Islet precursor cell (in vitro differentiated cells): ENCODE results near the gene RAD51B.
"Not testable (repeated sequence)": the region's sequence is repeated elsewhere in the genome, so short reads cannot be mapped to it uniquely, and the experiment has no call there.

ENCODE experiments used
- DNase-seq: peaks from one replicate; pipeline ENCODE4 v3.0.0-alpha.2; 2018

Gene RAD51B

DNA sequence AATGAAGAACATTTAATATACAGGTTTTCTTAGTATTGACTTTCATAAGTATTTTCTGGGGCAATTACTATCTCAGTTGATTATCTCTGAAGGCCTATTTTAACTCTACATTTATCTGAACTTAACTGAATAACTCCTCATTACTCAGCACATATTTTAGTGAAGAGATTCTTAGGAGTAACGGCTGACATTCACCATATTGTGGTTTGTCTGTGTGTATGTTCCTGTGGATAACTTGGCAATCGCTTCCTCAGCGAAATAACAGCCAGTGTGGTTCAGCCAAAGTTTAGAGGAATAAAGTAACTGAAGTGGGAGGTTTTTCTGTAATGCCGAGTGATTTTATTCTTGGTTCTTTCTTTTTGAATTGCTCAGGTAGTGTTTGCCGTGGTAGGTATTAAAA is 168.0 kb downstream of the RAD51B start:
- no peak for DNase-seq

DNA sequence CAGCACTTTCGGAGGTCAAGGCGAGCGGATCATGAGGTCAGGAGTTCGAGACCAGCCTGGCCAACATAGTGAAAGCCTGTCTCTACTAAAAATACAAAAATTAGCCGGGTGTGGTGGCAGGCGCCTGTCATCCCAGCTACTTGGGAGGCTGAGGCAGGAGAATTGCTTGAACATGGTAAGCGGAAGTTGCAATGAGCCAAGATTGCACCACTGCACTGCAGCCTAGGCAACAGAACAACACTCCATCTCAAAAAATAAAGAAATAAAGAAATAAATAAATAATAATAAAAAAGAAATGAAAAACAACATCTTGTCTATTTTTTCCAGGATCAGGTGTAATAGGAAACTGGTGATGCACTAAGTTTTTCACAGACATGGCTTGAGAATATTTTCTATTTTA is 168.6 kb downstream of the RAD51B start:
- DNase-seq, result not testable (repeated sequence)

DNA sequence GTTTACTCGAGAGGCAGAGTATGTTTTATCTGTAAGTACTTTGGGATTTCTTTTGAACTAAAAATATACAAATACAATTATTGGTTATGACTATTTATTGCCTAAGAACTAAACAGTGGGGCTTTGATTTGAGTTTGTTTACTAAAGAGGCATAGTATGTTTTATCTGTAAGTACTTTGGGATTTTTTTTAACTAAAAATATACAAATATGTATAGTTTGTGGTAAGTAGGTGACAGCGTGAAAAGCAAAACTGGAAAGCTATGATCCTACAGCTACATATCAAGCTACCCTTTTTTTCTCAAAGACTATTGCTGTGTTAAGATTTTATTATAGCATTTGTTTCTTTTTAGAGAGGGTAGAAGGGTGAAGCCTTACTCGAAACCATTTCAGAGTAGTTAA is 171.0 kb downstream of the RAD51B start:
- DNase-seq, result no peak

- DNase-seq, result no peak
Observed at GRCh38 chr14:67994531-67994930, 175.0 kb downstream of the RAD51B start.

DNA sequence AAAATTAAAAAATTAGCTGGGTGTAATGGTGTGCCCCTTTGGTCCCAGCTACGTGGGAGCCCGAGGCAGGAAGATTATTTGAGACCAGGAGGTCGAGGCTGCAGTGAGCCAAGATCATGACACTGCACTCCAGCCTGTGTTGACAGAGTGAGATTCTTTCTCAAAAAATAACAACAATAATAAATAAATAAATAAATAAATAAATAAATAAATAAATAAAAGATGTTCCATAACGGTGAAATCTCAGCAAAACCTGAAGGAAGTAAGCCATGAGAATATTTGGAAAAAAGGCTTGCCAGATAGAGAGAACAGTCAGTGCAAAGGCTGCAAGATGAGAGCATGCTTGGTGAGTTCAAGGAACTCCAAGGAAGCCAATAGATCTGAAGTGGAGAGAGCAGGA is 176.7 kb downstream of the RAD51B start:
- DNase-seq, result no peak

- no peak for DNase-seq
Observed at GRCh38 chr14:67998834-67999233, 179.3 kb downstream of the RAD51B start.

DNA sequence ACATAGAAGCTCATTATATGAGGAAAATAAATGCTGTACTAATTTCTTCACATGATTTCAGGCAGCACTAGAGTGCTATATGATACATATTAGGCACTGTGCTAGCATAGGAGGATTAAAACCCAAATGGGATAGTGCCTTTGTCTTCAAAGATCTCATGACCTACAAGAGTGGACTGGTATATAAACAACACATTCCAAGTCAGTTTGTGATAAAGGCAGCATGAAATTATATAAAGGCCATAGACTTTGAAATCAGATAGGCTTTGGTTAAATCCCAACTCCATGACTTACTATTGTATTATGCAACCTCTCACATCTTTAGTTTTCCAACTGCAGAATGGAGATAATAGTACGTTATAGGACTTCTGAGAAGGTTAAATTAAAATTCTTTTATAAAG is 179.7 kb downstream of the RAD51B start:
- DNase-seq, result no peak

- DNase-seq, result no peak
Observed at GRCh38 chr14:67999705-68000384, 180.3 kb downstream of the RAD51B start.

DNA sequence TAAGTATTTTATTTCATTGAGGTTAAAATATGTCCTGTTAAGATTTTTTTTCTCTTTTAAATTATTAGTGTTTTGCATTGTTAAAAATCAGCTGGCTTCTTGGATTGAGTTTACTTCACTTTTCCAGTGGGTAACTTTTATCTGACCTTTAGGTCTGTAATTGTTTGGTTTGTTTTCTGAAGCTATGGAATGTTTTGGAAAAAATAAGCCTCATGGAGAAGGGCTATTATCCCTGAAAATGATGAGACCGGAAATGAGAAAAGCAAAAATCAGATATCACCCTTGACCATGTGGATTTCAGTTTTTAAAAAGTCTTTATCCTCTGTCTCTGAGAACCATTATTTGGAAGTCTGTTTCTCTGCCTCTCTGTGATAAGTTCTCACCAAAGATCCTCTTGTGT is 180.9 kb downstream of the RAD51B start:
- no peak for DNase-seq

GRCh38 chr14:68008491-68008890 is 188.9 kb downstream of the RAD51B start:
- no peak for DNase-seq

DNA sequence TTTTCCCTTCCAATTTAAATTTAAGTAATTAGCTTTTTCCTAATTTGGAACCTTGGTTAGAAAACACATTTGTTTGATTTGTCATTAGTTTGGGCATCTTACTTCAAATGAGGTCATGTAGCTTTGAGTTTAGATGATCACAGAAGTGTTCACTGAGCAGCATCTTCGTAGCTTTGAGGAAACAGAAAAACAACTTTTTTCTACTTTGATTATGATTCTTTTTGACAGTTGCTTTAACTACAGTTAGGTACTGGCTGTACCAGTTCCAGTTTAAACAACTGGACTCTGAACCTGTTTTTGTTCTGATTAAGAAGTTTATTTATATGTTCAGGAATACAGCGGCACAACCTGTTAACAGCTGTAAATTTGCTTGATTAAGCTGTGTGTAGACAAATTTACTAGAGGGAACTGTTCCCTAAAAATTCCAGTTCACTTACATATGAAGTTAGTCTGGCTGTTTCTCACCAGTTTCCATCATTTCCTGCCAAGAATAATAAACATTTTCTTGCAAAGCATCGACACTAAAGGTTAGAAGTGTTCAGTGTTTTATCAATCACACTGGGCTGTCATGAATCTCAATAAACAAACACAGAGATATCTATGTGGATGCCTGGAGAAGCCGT is 191.9 kb downstream of the RAD51B start:
- DNase-seq, result no peak

GRCh38 chr14:68012871-68013270 is 193.3 kb downstream of the RAD51B start:
- no peak for DNase-seq

DNA sequence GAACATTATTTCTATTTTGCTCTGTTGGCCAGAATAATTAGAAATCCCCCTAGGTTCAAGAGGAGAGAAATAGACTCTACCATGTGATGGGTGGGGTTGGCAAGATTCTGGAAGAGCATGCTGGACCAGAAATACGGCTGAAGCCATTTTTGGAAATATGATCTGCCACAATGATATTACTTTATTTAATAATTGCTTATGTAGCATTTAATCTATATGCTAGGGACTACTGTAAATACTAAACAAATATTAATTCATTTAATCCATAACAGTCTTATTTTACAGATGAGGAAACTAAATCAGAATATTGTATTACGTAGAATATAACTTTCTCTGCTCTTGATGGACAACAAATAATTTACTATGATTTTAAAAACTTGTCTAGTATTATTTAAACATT is 193.7 kb downstream of the RAD51B start:
- DNase-seq, result no peak

DNA sequence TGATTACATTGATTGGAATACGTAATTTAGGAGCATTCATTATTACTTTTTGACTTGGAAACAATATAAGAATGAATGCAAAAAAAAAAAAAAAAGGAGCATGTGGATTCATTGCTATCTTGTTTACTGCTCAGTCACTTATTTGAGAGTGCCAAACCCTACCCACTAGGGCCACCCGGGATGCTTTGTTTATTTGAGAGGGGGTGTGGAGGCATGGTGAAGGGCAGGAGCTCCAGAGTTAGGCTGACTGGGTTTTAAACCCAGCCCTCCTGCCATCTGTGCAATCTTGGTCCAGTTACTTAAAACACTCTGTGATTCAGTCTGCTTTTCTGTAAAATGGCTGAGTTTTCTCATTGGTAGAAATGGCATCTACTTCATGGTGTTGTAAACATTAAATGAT is 195.2 kb downstream of the RAD51B start:
- no peak for DNase-seq

DNA sequence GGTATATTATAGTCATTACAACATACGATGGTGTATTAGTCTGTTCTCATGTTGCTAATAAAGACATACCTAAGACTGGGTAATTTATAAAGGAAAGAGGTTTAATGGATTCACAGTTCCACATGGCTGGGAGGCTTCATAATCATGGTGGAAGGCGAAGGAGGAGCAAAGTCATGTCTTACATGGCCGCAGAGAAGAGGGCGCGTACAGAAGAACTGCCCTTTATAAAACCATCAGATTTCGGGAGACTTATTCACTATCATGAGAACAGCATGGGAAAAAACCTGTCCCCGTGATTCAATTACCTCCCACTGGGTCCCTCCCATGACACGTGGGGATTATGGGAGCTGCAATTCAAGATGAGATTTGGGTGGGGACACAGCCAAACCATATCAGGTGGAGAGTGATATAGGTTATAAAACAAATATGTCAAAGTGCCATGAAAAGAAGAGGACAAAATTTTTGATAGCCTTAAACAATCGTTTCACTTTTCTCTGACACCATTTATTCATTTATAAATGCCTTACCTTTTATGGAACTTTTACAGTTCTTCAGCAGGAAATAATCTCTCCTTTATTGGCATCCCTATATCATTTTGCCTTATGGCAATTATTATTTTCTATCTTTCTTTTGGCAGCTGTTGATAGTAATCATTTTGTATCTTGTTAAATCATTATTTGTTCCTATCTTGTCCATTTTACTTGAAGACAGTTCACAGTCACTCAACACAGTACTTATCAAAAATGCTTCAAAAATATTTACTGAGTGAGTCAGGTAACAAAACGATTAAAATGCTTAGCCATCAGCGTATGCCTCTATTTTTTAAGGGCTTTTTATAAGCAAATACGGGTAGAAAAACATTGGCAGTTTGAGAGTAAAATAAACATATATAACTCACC is 196.0 kb downstream of the RAD51B start:
- no peak for DNase-seq

GRCh38 chr14:68016255-68016914 is 196.8 kb downstream of the RAD51B start:
- no peak for DNase-seq

DNA sequence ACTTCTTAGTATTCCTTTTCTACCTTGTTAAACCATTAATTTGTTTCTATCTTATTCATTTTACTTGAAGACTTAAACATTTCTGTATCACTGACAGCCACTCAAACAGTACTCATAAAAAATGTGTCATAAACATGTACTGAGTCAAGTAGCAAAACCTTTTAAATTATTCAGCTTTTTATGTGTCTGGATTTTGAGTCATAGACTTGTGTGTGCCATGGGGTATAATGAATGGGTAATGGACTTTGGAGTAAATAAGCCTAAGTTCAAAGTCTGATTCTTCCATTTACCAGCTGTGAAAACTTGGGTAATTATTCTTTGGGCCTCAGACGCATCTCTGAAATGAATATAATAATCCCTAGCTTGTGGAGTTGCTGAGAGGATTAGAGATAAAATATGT is 199.0 kb downstream of the RAD51B start:
- no peak for DNase-seq

DNA sequence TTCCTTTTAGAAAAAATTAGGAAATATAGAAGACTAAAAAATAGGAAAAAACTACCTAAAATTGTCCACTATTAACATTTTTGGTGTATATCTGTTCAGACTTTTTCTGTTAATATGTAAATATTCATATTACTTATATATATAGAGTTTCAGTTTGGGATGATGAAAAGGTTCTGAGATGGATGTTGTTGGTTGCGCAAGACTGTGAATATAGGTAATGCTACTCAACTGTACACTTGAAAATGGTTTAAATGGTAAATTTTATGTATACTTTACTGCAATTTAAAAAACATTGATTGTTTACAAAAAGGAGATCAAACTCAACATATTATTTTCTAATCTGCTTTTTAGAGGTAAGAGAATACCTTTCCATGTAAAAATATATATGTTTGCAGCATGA is 200.9 kb downstream of the RAD51B start:
- DNase-seq, result no peak

- no peak for DNase-seq
Observed at GRCh38 chr14:68020999-68021663, 201.6 kb downstream of the RAD51B start.

DNA sequence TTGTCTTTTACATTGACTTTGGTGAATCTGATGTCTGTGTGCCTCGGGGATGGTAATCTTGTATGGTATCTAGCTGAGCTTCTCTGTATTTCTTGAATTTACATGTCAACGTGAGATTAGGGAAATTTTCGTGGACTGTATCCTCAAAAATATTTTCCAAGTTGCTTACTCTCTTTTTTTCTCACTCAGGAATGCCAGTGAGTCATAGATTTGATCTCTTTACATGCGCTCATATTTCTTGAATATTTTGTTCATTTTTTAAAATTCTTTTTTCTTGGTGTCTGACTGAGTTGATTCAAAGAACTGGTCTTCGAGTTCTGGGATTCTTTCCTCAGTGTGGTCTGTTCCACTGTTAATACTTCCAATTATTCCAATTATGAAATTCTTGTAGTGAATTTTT is 207.7 kb downstream of the RAD51B start:
- DNase-seq, result no peak

GRCh38 chr14:68028075-68028474 is 208.5 kb downstream of the RAD51B start:
- no peak for DNase-seq

- DNase-seq, result not testable (repeated sequence)
Observed at GRCh38 chr14:68031011-68031410, 211.4 kb downstream of the RAD51B start.

DNA sequence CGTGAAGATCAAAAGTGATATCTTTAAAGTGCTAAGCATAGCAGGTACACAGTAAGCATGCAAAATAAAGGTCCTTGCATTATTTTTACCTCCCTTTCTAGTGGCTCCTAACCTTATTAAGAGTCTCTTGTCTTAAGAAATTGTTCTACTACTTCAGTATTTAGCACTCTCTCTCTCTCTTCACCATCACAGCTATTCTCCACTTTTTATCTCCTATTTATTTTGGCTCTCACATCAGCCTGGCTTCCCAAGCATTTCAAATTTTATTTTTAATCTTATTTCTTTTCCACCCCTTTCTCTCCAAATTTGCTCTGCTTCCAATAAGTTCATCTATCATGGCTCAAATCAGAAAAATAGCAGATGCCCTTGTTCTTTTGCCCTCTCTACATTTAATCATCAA is 212.6 kb downstream of the RAD51B start:
- no peak for DNase-seq
